Thyroid gland (tissue), 4 donors: ENCODE results near the gene PTN.

Source experiments
- CTCF ChIP-seq, 6 experiments: fragments of 200-600 bp in 3 of 6; fragments of 450-650 bp in 3 of 6; sonication (generic) in 3 of 6; IDR thresholded peaks; one replicate each; pipeline ENCODE4 v1.5.1; 2016 to 2019; ENCODE audit warnings: antibody characterized with exemption in 6 of 6, mild to moderate bottlenecking in 2 of 6, inconsistent platforms in 1 of 6, moderate library complexity in 1 of 6
- POLR2A ChIP-seq, 2 donors: fragments of 450-650 bp; IDR thresholded peaks; one replicate each; pipeline ENCODE4 v1.6.1; 2017; ENCODE audit warnings: antibody characterized with exemption in 2 of 2, mild to moderate bottlenecking in 2 of 2, moderate library complexity in 1 of 2

GRCh38 chr7:137195996-137196395 lies 147.5 kb downstream of the PTN start:
- TF ChIP-seq CTCF (IDR thresholded peaks at IDR 0.05) = no peak
- TF ChIP-seq POLR2A (IDR thresholded peaks at IDR 0.05) = no peak
